Smooth muscle cell (in vitro differentiated cells): Measurements from ENCODE around the gene SPDL1. TPM values are rescaled to one million over a fixed set of nuclear protein-coding genes. Genes with fewer than 3 reads are reported as not detected.
A peak's percentile ranks its signal among the peaks of the same experiment; 100 is the strongest.

Experiments
- DNase-seq: peaks from one replicate; lab custom pipeline; 2025; ENCODE audit not compliant: unreplicated experiment; lab: John Stamatoyannopoulos, UW
- H2AFZ ChIP-seq: fragments of 200-600 bp; sonication (generic); 2 replicates; pipeline ENCODE4 v1.6.0; 2016; ENCODE audit warnings: antibody characterized with exemption, low read depth, mild to moderate bottlenecking
- H3F3A ChIP-seq: fragments of 200-600 bp; sonication (generic); 2 replicates; pipeline ENCODE4 v1.6.0; 2017; ENCODE audit warnings: antibody characterized with exemption, low read depth
- H3K27ac ChIP-seq: fragments of 200-600 bp; sonication (generic); 2 replicates; pipeline ENCODE4 v1.5.1; 2016; ENCODE audit warnings: low read depth, mild to moderate bottlenecking
- H3K27me3 ChIP-seq: fragments of 200-600 bp; sonication (generic); 2 replicates; pipeline ENCODE4 v1.6.1; 2016; ENCODE audit warnings: low read depth, mild to moderate bottlenecking
- H3K36me3 ChIP-seq: fragments of 200-600 bp; sonication (generic); 2 replicates; pipeline ENCODE4 v1.5.1; 2016; ENCODE audit warnings: low read depth
- H3K4me1 ChIP-seq: fragments of 200-600 bp; sonication (generic); 2 replicates; pipeline ENCODE4 v1.5.1; 2016; ENCODE audit warnings: low read depth
- H3K4me2 ChIP-seq: fragments of 200-600 bp; sonication (generic); 2 replicates; pipeline ENCODE4 v1.6.0; 2016; ENCODE audit warnings: mild to moderate bottlenecking
- H3K4me3 ChIP-seq: fragments of 200-600 bp; sonication (generic); 2 replicates; pipeline ENCODE4 v1.5.1; 2016; ENCODE audit warnings: mild to moderate bottlenecking
- H3K79me2 ChIP-seq: fragments of 200-600 bp; sonication (generic); 2 replicates; pipeline ENCODE4 v1.6.0; 2016; ENCODE audit warnings: low read depth, mild to moderate bottlenecking
- H3K9ac ChIP-seq: fragments of 200-600 bp; sonication (generic); 2 replicates; pipeline ENCODE4 v1.6.0; 2016; ENCODE audit warnings: low read depth
- H3K9me3 ChIP-seq: fragments of 200-600 bp; sonication (generic); replicated peaks from 2 replicates; pipeline ENCODE4 v1.5.1; 2016; ENCODE audit warnings: low read depth
- H4K20me1 ChIP-seq: fragments of 200-600 bp; sonication (generic); 2 replicates; pipeline ENCODE4 v1.6.0; 2016; ENCODE audit warnings: low read depth
- CTCF ChIP-seq: fragments of 200-600 bp; sonication (generic); IDR thresholded peaks from 2 replicates; pipeline ENCODE4 v1.5.1; 2017; ENCODE audit warnings: borderline replicate concordance, mild to moderate bottlenecking, antibody characterized with exemption; ENCODE audit not compliant: insufficient read depth, poor library complexity, severe bottlenecking
- WGBS: methylation state at CpG from one replicate; pipeline ENCODE4 v1.1.7; 2016; ENCODE audit warnings: low lambda C conversion rate; 5-methylcytosine and 5-hydroxymethylcytosine counted together
- polyA plus RNA-seq: library from polyadenylated mRNA; unstranded; fragments of >200 nt; fragmentation: Nextera tagmentation; extraction: Ambion mirVana; gene quantifications from 2 replicates; pipeline ENCODE4 v1.2.1, GENCODE V29; 2016
- total RNA-seq: library from RNA; depleted of rRNA; stranded (reverse); fragments of >200 nt; gene quantifications from 2 replicates; pipeline ENCODE4 v1.2.3, GENCODE V29; 2014

SPDL1 gene
- total and polyA plus RNA-seq, 2 experiments from 2014 or later = 28.0 to 75.2 TPM

GRCh38 chr5:169626779-169627178, 43.2 kb downstream of the SPDL1 start:
- H3K27ac ChIP-seq = peak overlapping the region; percentile 13
- no peaks in the 10 kb centered on the region for H3K4me1 ChIP-seq

DNA sequence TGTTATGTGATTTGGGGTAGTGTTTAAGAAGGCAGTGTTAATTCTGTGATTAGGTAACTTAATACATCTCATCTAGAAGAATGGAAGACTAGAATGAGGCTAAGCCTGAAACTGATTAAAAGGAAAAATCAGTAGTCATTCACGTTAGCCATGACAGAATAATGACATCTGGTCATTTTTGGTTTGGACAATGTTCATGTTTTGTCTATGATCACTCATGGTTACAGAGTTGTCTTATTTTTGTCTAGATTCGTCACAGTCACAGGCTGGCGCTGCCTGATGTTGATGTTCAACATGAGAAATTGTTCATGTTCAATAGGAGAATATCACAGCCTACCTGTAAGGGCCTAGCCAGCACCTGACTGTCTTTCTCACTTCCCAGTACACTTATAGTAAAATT, 44.0 kb downstream of the SPDL1 start:
- H2AFZ ChIP-seq = no peak overlapping the region
- H3K9ac ChIP-seq = no peak overlapping the region
- WGBS = 91% methylated on average over 3 of the region's 3 CpGs
- no peaks in the 10 kb centered on the region for H3K79me2 ChIP-seq
- no peaks in the 10 kb centered on the region for H3F3A ChIP-seq
- H3K4me1 ChIP-seq = no peaks in the 10 kb centered on the region
- DNase-seq = no peak
- H3K36me3 ChIP-seq = no peaks in the 10 kb centered on the region
- H3K9me3 ChIP-seq = no peaks in the 10 kb centered on the region
- no peak overlapping the region for H3K4me3 ChIP-seq
- no peak overlapping the region for H3K27ac ChIP-seq
- no peaks in the 10 kb centered on the region for H4K20me1 ChIP-seq
- TF ChIP-seq CTCF = no peak
- no peaks in the 10 kb centered on the region for H3K27me3 ChIP-seq
- H3K4me2 ChIP-seq = no peak overlapping the region

More at GRCh38 chr5:169626779-169627178, 43.2 kb downstream of the SPDL1 start:
- no peaks in the 10 kb centered on the region for H3F3A ChIP-seq
- no peaks in the 10 kb centered on the region for H3K9me3 ChIP-seq
- no peaks in the 10 kb centered on the region for H3K36me3 ChIP-seq
- no peaks in the 10 kb centered on the region for H3K79me2 ChIP-seq
- no peaks in the 10 kb centered on the region for H3K27me3 ChIP-seq
- no peaks in the 10 kb centered on the region for H4K20me1 ChIP-seq
- H3K4me3 ChIP-seq = no peak overlapping the region
- TF ChIP-seq CTCF = no peak
- no peak overlapping the region for H2AFZ ChIP-seq
- H3K9ac ChIP-seq = no peak overlapping the region
- no peak for DNase-seq
- 36% methylated on average over 1 of the region's 1 CpG for WGBS
- H3K4me2 ChIP-seq = peak overlapping the region; percentile 51

DNA sequence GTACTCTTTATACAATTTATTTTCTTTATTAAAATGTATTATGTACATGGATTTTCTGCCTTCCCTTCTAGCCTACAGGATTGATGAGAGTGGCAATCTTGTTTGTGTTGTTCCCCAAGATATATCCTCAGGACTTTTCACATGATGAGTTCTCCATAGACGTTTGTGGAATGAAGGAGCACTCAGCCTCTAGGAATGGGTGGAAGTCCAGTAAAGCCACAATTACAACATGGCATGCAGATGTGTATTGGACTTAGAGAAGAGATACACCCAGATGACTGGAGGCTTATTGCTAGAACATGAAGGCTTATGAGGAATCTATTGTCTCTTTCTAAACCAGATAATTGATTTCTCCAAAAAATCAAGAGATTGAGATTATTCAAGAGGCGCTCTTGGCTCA, 45.3 kb downstream of the SPDL1 start:
- Histone ChIP-seq H3K36me3 (no peaks in the 10 kb centered on the region), H3K27ac (peak overlapping the region; percentile 25), H2AFZ (no peak overlapping the region), H3K4me2 (no peak overlapping the region), H3K4me3 (no peak overlapping the region), H3K79me2 (no peaks in the 10 kb centered on the region), H3F3A (no peaks in the 10 kb centered on the region), H3K9ac (no peak overlapping the region), H3K27me3 (no peaks in the 10 kb centered on the region), H3K4me1 (no peaks in the 10 kb centered on the region), H3K9me3 (no peaks in the 10 kb centered on the region), H4K20me1 (no peaks in the 10 kb centered on the region)
- DNase-seq = no peak
- TF ChIP-seq CTCF = no peak
- 67% methylated on average over 2 of the region's 2 CpGs for WGBS

- Histone ChIP-seq H3K27ac (peak overlapping the region; percentile 25), H3K79me2 (no peaks in the 10 kb centered on the region), H3K36me3 (no peaks in the 10 kb centered on the region), H3K9ac (no peak overlapping the region), H4K20me1 (no peaks in the 10 kb centered on the region), H3F3A (no peaks in the 10 kb centered on the region), H3K4me1 (no peaks in the 10 kb centered on the region), H2AFZ (no peak overlapping the region), H3K4me3 (no peak overlapping the region), H3K9me3 (no peaks in the 10 kb centered on the region), H3K4me2 (peak overlapping the region; percentile 27), H3K27me3 (no peaks in the 10 kb centered on the region)
- no peak for TF ChIP-seq CTCF
- DNase-seq = no peak
- 57% methylated on average over 6 of the region's 6 CpGs for WGBS
Measured at GRCh38 chr5:169629847-169630548, 46.4 kb downstream of the SPDL1 start.
